Transverse colon (tissue), 4 donors: ENCODE results near the gene MYO7B. TPM values are rescaled to one million over a fixed set of nuclear protein-coding genes. Genes with fewer than 3 reads are reported as not detected.

Experiments used
- DNase-seq: peaks from one replicate; pipeline ENCODE4 v3.0.0-alpha.2; 2019
- H3K27ac ChIP-seq, 4 donors: fragments of 200-600 bp; sonication (generic); 2 replicates each; pipeline ENCODE4 v1.5.1; 2016 to 2018; ENCODE audit warnings: inconsistent platforms in 4 of 4
- H3K27me3 ChIP-seq: fragments of 200-600 bp; sonication (generic); 2 replicates; pipeline ENCODE4 v1.5.1; 2017; ENCODE audit warnings: inconsistent platforms
- H3K36me3 ChIP-seq, 4 donors: fragments of 200-600 bp; sonication (generic); 2 replicates each; pipeline ENCODE4 v1.5.1; 2017 to 2019; ENCODE audit warnings: inconsistent platforms in 4 of 4
- H3K4me1 ChIP-seq, 4 donors: fragments of 200-600 bp; sonication (generic); 2 replicates each; pipeline ENCODE4 v1.5.1; 2017 to 2020; ENCODE audit warnings: inconsistent platforms in 4 of 4
- H3K4me3 ChIP-seq, 4 donors: fragments of 200-600 bp; sonication (generic); 1 replicate in 1 of 4; 2 replicates in 3 of 4; pipeline versions ENCODE4 v1.5.1 to v1.6.1; 2017 to 2019; ENCODE audit warnings: inconsistent platforms in 4 of 4
- H3K9me3 ChIP-seq, 2 donors: fragments of 200-600 bp; sonication (generic); 2 replicates each; pipeline ENCODE4 v1.5.1; 2017 to 2019; ENCODE audit warnings: inconsistent platforms in 2 of 2
- CTCF ChIP-seq, 5 experiments: fragments of 200-600 bp in 3 of 5; fragments of 450-650 bp in 2 of 5; sonication (generic) in 3 of 5; IDR thresholded peaks; 1 replicate in 2 of 5; 2 replicates in 3 of 5; pipeline ENCODE4 v1.5.1; 2016 to 2017; ENCODE audit warnings: antibody characterized with exemption in 5 of 5, inconsistent platforms in 3 of 5, mild to moderate bottlenecking in 2 of 5, moderate library complexity in 1 of 5
- EP300 ChIP-seq: sonication (generic); formaldehyde crosslinking; IDR thresholded peaks from one replicate; pipeline ENCODE4 v1.6.1; 2017; ENCODE audit warnings: antibody characterized with exemption, low read depth
- POLR2A ChIP-seq: fragments of 450-650 bp; IDR thresholded peaks from one replicate; pipeline ENCODE4 v1.6.1; 2016; ENCODE audit warnings: antibody characterized with exemption, mild to moderate bottlenecking, moderate library complexity
- POLR2AphosphoS5 ChIP-seq, 3 donors: sonication (generic); formaldehyde crosslinking; IDR thresholded peaks; one replicate each; pipeline ENCODE4 v1.6.1; 2016; ENCODE audit warnings: antibody characterized with exemption in 3 of 3
- whole genome bisulfite sequencing, 2 donors: methylation state at CpG; one replicate each; pipeline ENCODE4 v1.1.5; 2018; ENCODE audit warnings: low coverage in 1 of 2; 5-methylcytosine and 5-hydroxymethylcytosine counted together
- in situ Hi-C, 4 donors: fragments of 200-750 bp; cut with MboI; loops; one replicate each; pipeline versions ENCODE4 v1.15.0 to v1.15.1; 2017; ENCODE audit warnings: low sequenced_read_pairs in 3 of 4, low pct_ligation_motif_present in 1 of 4, low pct_unique_long_range_greater_than_20kb in 1 of 4
- intact Hi-C: fragments of 100-400 bp; cut with DNase I; formaldehyde crosslinking; loops from one replicate; pipeline ENCODE4 v1.15.1; 2023; ENCODE audit warnings: low total_unique reads
- total RNA-seq, 4 donors: library from RNA; depleted of rRNA; stranded (reverse); fragments of >200 nt; gene quantifications; one replicate each; pipeline ENCODE4 v1.1.0, GENCODE V29; 2016

Gene MYO7B
- total RNA-seq, 4 donors from 2014 or later: 242 to 637 (median 280) TPM

- intact Hi-C loops (no loop called here), in situ Hi-C loops (no loop called here)
- Histone ChIP-seq H3K9me3 (no peaks in the 10 kb centered on the region), H3K27me3 (no peaks in the 10 kb centered on the region), H3K4me1 (no peaks in the 10 kb centered on the region), H3K36me3 (no peaks in the 10 kb centered on the region), H3K4me3 (no peak overlapping the region), H3K27ac (no peak overlapping the region)
- DNase-seq: no peak
- no peak for TF ChIP-seq POLR2AphosphoS5 (IDR thresholded peaks at IDR 0.05)
- TF ChIP-seq CTCF (IDR thresholded peaks at IDR 0.05): no peak
- TF ChIP-seq EP300: no peak
- TF ChIP-seq POLR2A: no peak
- WGBS, 2 donors: 96 to 100% methylated on average over 5 to 14 of the region's 14 CpGs
Observed at GRCh38 chr2:127584047-127584446, 48.6 kb downstream of the MYO7B start.

GRCh38 chr2:127584516-127585033, 49.1 kb downstream of the MYO7B start:
- in situ Hi-C loops (no loop called here), intact Hi-C loops (no loop called here)
- DNase-seq: no peak
- H3K9me3 ChIP-seq: no peaks in the 10 kb centered on the region
- 0 to 82% methylated on average over 1 to 8 of the region's 8 CpGs for WGBS, 2 donors
- H3K4me1 ChIP-seq: no peaks in the 10 kb centered on the region
- H3K4me3 ChIP-seq: no peak overlapping the region
- no peaks in the 10 kb centered on the region for H3K36me3 ChIP-seq
- no peak for TF ChIP-seq POLR2AphosphoS5 (IDR thresholded peaks at IDR 0.05)
- TF ChIP-seq EP300: no peak
- no peak for TF ChIP-seq CTCF (IDR thresholded peaks at IDR 0.05)
- TF ChIP-seq POLR2A: no peak
- H3K27me3 ChIP-seq: no peaks in the 10 kb centered on the region
- no peak overlapping the region for H3K27ac ChIP-seq

GRCh38 chr2:127585270-127585807, 49.9 kb downstream of the MYO7B start:
- TF ChIP-seq POLR2A (no peak), CTCF (IDR thresholded peaks at IDR 0.05) (no peak), EP300 (no peak), POLR2AphosphoS5 (IDR thresholded peaks at IDR 0.05) (no peak)
- no peaks in the 10 kb centered on the region for H3K36me3 ChIP-seq

GRCh38 chr2:127586136-127586535, 50.7 kb downstream of the MYO7B start:
- Histone ChIP-seq H3K27ac (no peak overlapping the region), H3K4me1 (no peaks in the 10 kb centered on the region), H3K4me3 (no peak overlapping the region), H3K27me3 (no peaks in the 10 kb centered on the region), H3K36me3 (no peaks in the 10 kb centered on the region), H3K9me3 (no peaks in the 10 kb centered on the region)
- no peak for TF ChIP-seq EP300
- no peak for TF ChIP-seq POLR2AphosphoS5 (IDR thresholded peaks at IDR 0.05)
- no peak for TF ChIP-seq POLR2A
- TF ChIP-seq CTCF (IDR thresholded peaks at IDR 0.05): no peak
- in situ Hi-C loops (no loop called here), intact Hi-C loops (no loop called here)
- WGBS, 2 donors: 81 to 91% methylated on average over 5 to 6 of the region's 6 CpGs
- no peak for DNase-seq

More at GRCh38 chr2:127585270-127585807, 49.9 kb downstream of the MYO7B start:
- H3K4me3 ChIP-seq: no peak overlapping the region
- H3K27ac ChIP-seq: no peak overlapping the region
- intact Hi-C loops (no loop called here), in situ Hi-C loops (no loop called here)
- no peaks in the 10 kb centered on the region for H3K9me3 ChIP-seq
- 85 to 91% methylated on average over 5 of the region's 5 CpGs for WGBS, 2 donors
- no peaks in the 10 kb centered on the region for H3K27me3 ChIP-seq
- H3K4me1 ChIP-seq: no peaks in the 10 kb centered on the region
- DNase-seq: no peak
